HepG2 (cell line): ENCODE results near the gene ARVCF. TPM values are rescaled to one million over a fixed set of nuclear protein-coding genes. Genes with fewer than 3 reads are reported as not detected.

Source experiments
- ATAC-seq: fragments of 200-7000 bp; cut with Tn5 transposase; 3 replicates; pipeline ENCODE4 v1.9.1; 2020; ENCODE audit warnings: mild to moderate bottlenecking, moderate library complexity
- BruUV-seq: library from RNA; stranded (reverse); fragments of 400-500 nt; replicated peaks from 2 replicates; lab custom pipeline; 2021; lab: Mats Ljungman, UMichigan
- CTCF ChIA-PET: fragments of 300-600 bp; formaldehyde crosslinking; extraction: SDS; loops from one replicate; lab custom pipeline; 2021; ENCODE audit warnings: low total read pairs, inconsistent platforms, low intra/inter-chr PET ratio; lab: Yijun Ruan, JAX
- POLR2A ChIA-PET: fragments of 350-600 bp; sonication (Branson Sonifier 250); formaldehyde crosslinking; loops from one replicate; lab custom pipeline; 2020; ENCODE audit warnings: antibody characterized with exemption, inconsistent platforms; lab: Yijun Ruan, JAX
- DNase-seq: peaks from one replicate; pipeline ENCODE4 v3.0.0-alpha.2; 2015; ENCODE audit warnings: low spot score
- FAIRE-seq: peaks from 3 replicates; lab custom pipeline; 2011; peaks lifted over from hg19 to GRCh38; lab: Jason Lieb, UNC
- H2AFZ ChIP-seq: one replicate; pipeline ENCODE4 v1.6.1; 2011; ENCODE audit warnings: low read length, inconsistent platforms
- H3K27ac ChIP-seq: fragments of 300-600 bp; 3 replicates; pipeline ENCODE4 v1.8.0; 2011; ENCODE audit warnings: mixed run types, mild to moderate bottlenecking, mixed read lengths, low read length, inconsistent platforms; ENCODE audit not compliant: insufficient read depth; ENCODE audit errors: extremely low read length
- H3K27me3 ChIP-seq, 2 experiments: fragments of 200-600 bp in 1 of 2; 2 replicates in 1 of 2; 3 replicates in 1 of 2; pipeline versions ENCODE4 v1.6.0 to v1.8.0; 2011; ENCODE audit warnings: low read length in 2 of 2, mild to moderate bottlenecking in 2 of 2, moderate library complexity in 2 of 2, inconsistent platforms in 1 of 2; ENCODE audit not compliant: insufficient read depth in 2 of 2, control insufficient read depth in 1 of 2
- H3K36me3 ChIP-seq, 2 experiments: fragments of 200-600 bp in 1 of 2; replicated peaks in 1 of 2; 2 replicates in 1 of 2; 3 replicates in 1 of 2; pipeline versions ENCODE4 v1.5.1 to v1.8.0; 2011; ENCODE audit warnings: low read length in 2 of 2, inconsistent platforms in 1 of 2; ENCODE audit not compliant: insufficient read depth in 2 of 2, control insufficient read depth in 1 of 2
- H3K4me1 ChIP-seq: 2 replicates; pipeline ENCODE4 v1.5.1; 2012; ENCODE audit warnings: low read length, inconsistent platforms; ENCODE audit not compliant: insufficient read depth
- H3K4me2 ChIP-seq: 2 replicates; pipeline ENCODE4 v1.6.0; 2011; ENCODE audit warnings: low read depth, low read length, inconsistent platforms
- H3K4me3 ChIP-seq, 3 experiments: fragments of 200-600 bp in 1 of 3; sonication (generic), shearing (Covaris generic) in 1 of 3; replicated peaks in 1 of 3; 2 replicates each; pipeline ENCODE4 v1.5.1; 2011 to 2016; ENCODE audit warnings: low read length in 3 of 3, inconsistent platforms in 2 of 3, low read depth in 2 of 3, mild to moderate bottlenecking in 2 of 3, control low read depth in 1 of 3, mixed read lengths in 1 of 3; ENCODE audit not compliant: insufficient read depth in 1 of 3
- H3K79me2 ChIP-seq: one replicate; pipeline ENCODE4 v1.6.1; 2011; ENCODE audit warnings: low read length, inconsistent platforms; ENCODE audit not compliant: insufficient read depth
- H3K9ac ChIP-seq: 2 replicates; pipeline ENCODE4 v1.6.0; 2011; ENCODE audit warnings: mild to moderate bottlenecking, low read depth, low read length, inconsistent platforms; ENCODE audit not compliant: insufficient read depth
- H3K9me3 ChIP-seq: 2 replicates; pipeline ENCODE4 v1.5.1; 2012; ENCODE audit warnings: mild to moderate bottlenecking, low read length
- H4K20me1 ChIP-seq: 2 replicates; pipeline ENCODE4 v1.6.0; 2011; ENCODE audit warnings: inconsistent platforms, mild to moderate bottlenecking, low read length, moderate library complexity; ENCODE audit not compliant: insufficient read depth
- AGO1 ChIP-seq: fragments of 200-400 bp; formaldehyde crosslinking; IDR thresholded peaks from 2 replicates; pipeline ENCODE4 v1.6.1; 2017; ENCODE audit warnings: mild to moderate bottlenecking, low read depth, low read length, moderate library complexity; ENCODE audit not compliant: poor library complexity, severe bottlenecking
- AGO2 ChIP-seq: fragments of 200-400 bp; formaldehyde crosslinking; optimal IDR thresholded peaks from 2 replicates; pipeline ENCODE3; 2017; ENCODE audit warnings: mild to moderate bottlenecking, low read depth, low read length, moderate library complexity
- DMAP1 ChIP-seq: IDR thresholded peaks from 2 replicates; pipeline ENCODE4 v1.6.1; 2016
- KAT2B ChIP-seq: fragments of 150-350 bp; IDR thresholded peaks from 2 replicates; pipeline ENCODE4 v1.6.1; 2014; ENCODE audit warnings: low read depth, low read length, borderline replicate concordance
- NFKB2 ChIP-seq: sonication (generic); formaldehyde crosslinking; IDR thresholded peaks from 2 replicates; pipeline ENCODE4 v1.4.0; 2020; ENCODE audit warnings: missing genetic modification reagents, borderline replicate concordance
- NR2F2 ChIP-seq: IDR thresholded peaks from 2 replicates; pipeline ENCODE4 v1.6.1; 2012; ENCODE audit warnings: low read depth, inconsistent platforms, borderline replicate concordance
- PAF1 ChIP-seq: IDR thresholded peaks from 2 replicates; pipeline ENCODE4 v1.6.1; 2016; ENCODE audit warnings: missing genetic modification reagents, missing compliant biosample characterization
- PHF20 ChIP-seq: sonication (generic); formaldehyde crosslinking; IDR thresholded peaks from 2 replicates; pipeline ENCODE4 v1.5.0; 2020; ENCODE audit warnings: mild to moderate bottlenecking, missing genetic modification reagents
- POLR2A ChIP-seq, 2 experiments: IDR thresholded peaks; 2 replicates each; pipeline ENCODE4 v1.6.1; 2011; ENCODE audit warnings: low read depth in 2 of 2, low read length in 2 of 2, mild to moderate bottlenecking in 1 of 2, moderate library complexity in 1 of 2; ENCODE audit not compliant: insufficient read depth in 1 of 2
- POLR2AphosphoS2 ChIP-seq: IDR thresholded peaks from 2 replicates; pipeline ENCODE4 v1.6.1; 2011; ENCODE audit warnings: low read depth, low read length, improper control_type of control experiment
- POLR2G ChIP-seq: fragments of 200-400 bp; formaldehyde crosslinking; IDR thresholded peaks from 2 replicates; pipeline ENCODE4 v1.6.1; 2018; ENCODE audit warnings: mild to moderate bottlenecking, low read depth, low read length, moderate library complexity
- RBFOX2 ChIP-seq: fragments of 200-400 bp; formaldehyde crosslinking; IDR thresholded peaks from 2 replicates; pipeline ENCODE4 v1.6.1; 2017; ENCODE audit warnings: low read depth, mild to moderate bottlenecking, low read length
- RBM22 ChIP-seq: fragments of 200-400 bp; formaldehyde crosslinking; optimal IDR thresholded peaks from 2 replicates; pipeline ENCODE3; 2017; ENCODE audit warnings: mild to moderate bottlenecking, low read length, moderate library complexity
- SP140L ChIP-seq: sonication (generic); formaldehyde crosslinking; IDR thresholded peaks from 2 replicates; pipeline ENCODE4 v1.4.0; 2020; ENCODE audit warnings: missing genetic modification reagents, borderline replicate concordance
- ZNF33B ChIP-seq: sonication (generic); formaldehyde crosslinking; IDR thresholded peaks from 2 replicates; pipeline ENCODE4 v1.5.1; 2020; ENCODE audit warnings: mild to moderate bottlenecking, missing genetic modification reagents
- ZNF564 ChIP-seq: sonication (generic); formaldehyde crosslinking; IDR thresholded peaks from 2 replicates; pipeline ENCODE4 v1.8.1; 2023; ENCODE audit warnings: mild to moderate bottlenecking, missing genetic modification reagents
- WGBS: methylation state at CpG from one replicate; pipeline ENCODE4 v1.1.6; 2017; ENCODE audit warnings: low lambda C conversion rate; 5-methylcytosine and 5-hydroxymethylcytosine counted together
- in situ Hi-C: cut with HindIII; loops from 2 replicates; pipeline ENCODE4 v1.10.0; 2017; ENCODE audit warnings: low pct_unique_long_range_greater_than_20kb; ENCODE audit not compliant: extremely low pct_ligation_motif_present
- intact Hi-C: fragments of 100-400 bp; cut with micrococcal nuclease; formaldehyde crosslinking; loops from one replicate; pipeline ENCODE4 v1.10.0; 2022; ENCODE audit not compliant: unreplicated experiment
- polyA plus RNA-seq, 8 experiments: library from polyadenylated mRNA; depleted of rRNA in 3 of 8; stranded (reverse) in 7 of 8; unstranded in 1 of 8; fragments of >200 nt; fragmentation: Illumina TruSeq in 4 of 8; extraction: Trizol in 4 of 8; gene quantifications; 2 replicates each; pipeline versions ENCODE4 v1.2.1 to v1.2.3, GENCODE V29; 2011 to 2016; ENCODE audit warnings: low read depth in 4 of 8, missing spikeins in 1 of 8, mixed read lengths in 1 of 8; ENCODE audit not compliant: insufficient read depth in 1 of 8
- total RNA-seq, 5 experiments: library from RNA; depleted of rRNA; stranded (reverse); fragments of >200 nt; fragmentation: Illumina TruSeq; extraction: Trizol; gene quantifications; 2 replicates each; pipeline ENCODE4 v1.2.3, GENCODE V29; 2016; ENCODE audit warnings: low read depth in 1 of 5
- TF ChIP-seq, protein P1 (sequence below): sonication (generic); formaldehyde crosslinking; IDR thresholded peaks from 2 replicates; pipeline ENCODE4 v1.4.0; 2020; ENCODE audit warnings: missing genetic modification reagents
- TF ChIP-seq, protein P2 (sequence below): sonication (generic); formaldehyde crosslinking; conservative IDR thresholded peaks from 2 replicates; pipeline ENCODE4 v1.4.0; 2020; ENCODE audit warnings: missing genetic modification reagents
- TF ChIP-seq, protein P3 (sequence below): sonication (generic); formaldehyde crosslinking; IDR thresholded peaks from 2 replicates; pipeline ENCODE4 v1.9.0; 2021; ENCODE audit warnings: missing genetic modification reagents, borderline replicate concordance

ARVCF gene
- total and polyA plus RNA-seq, 2 of the 13 experiments (the other 11 are each of a cell fraction or from before 2014, with no cell fraction given): 16.4 to 17.7 TPM

DNA sequence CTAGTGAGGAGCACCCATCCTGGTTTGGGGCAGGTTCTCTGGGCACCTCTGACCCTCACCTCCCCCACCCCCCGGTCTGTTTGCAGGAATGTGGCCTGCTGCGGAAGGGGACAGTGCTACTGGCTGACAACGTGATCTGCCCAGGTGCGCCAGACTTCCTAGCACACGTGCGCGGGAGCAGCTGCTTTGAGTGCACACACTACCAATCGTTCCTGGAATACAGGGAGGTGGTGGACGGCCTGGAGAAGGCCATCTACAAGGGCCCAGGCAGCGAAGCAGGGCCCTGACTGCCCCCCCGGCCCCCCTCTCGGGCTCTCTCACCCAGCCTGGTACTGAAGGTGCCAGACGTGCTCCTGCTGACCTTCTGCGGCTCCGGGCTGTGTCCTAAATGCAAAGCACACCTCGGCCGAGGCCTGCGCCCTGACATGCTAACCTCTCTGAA lies 48.2 kb downstream of the ARVCF start:
- ATAC-seq (no peak), FAIRE-seq (no peak), DNase-seq (no peak)
- ChIA-PET CTCF (interaction anchor here (1.4 kb wide), 1 partner anchor 45 kb away, joined by 5 read pairs; no protein-coding TSS in a partner anchor), POLR2A (interaction anchor here (1.3 to 3.1 kb wide), 2 partner anchors 9 to 15 kb away, joined by 3 to 13 read pairs; no protein-coding TSS in a partner anchor)
- 94% methylated on average over 11 of the region's 18 CpGs for WGBS
- Histone ChIP-seq H3K9ac (no peak overlapping the region), H3K79me2 (peaks cover 8% of the 10 kb centered on the region), H3K27ac (no peak overlapping the region), H3K9me3 (no peaks in the 10 kb centered on the region), H3K4me1 (peaks cover 59% of the 10 kb centered on the region), H3K36me3 (peaks cover 16 to 42% of the 10 kb centered on the region in 2 experiments; a peak in 4 of 5 replicates), H4K20me1 (no peaks in the 10 kb centered on the region; the same call in 1 of the 2 replicates), H3K4me3 (no peak overlapping the region), H3K4me2 (no peak overlapping the region), H3K27me3 (no peaks in the 10 kb centered on the region), H2AFZ (no peak overlapping the region)
- in situ Hi-C loops: no loop called here
- no TSS peak for BruUV-seq
- peak; percentile 50 for TF ChIP-seq RBM22
- TF ChIP-seq KAT2B: no peak
- no peak; the same call in 1 of the 2 replicates for TF ChIP-seq POLR2G
- no peak for TF ChIP-seq ZNF33B (CRISPR knock-in tag)
- no peak for TF ChIP-seq DMAP1 (CRISPR knock-in tag)
- peak; percentile 46; the same call in 1 of the 2 replicates for TF ChIP-seq RBFOX2
- TF ChIP-seq, protein P1, sequence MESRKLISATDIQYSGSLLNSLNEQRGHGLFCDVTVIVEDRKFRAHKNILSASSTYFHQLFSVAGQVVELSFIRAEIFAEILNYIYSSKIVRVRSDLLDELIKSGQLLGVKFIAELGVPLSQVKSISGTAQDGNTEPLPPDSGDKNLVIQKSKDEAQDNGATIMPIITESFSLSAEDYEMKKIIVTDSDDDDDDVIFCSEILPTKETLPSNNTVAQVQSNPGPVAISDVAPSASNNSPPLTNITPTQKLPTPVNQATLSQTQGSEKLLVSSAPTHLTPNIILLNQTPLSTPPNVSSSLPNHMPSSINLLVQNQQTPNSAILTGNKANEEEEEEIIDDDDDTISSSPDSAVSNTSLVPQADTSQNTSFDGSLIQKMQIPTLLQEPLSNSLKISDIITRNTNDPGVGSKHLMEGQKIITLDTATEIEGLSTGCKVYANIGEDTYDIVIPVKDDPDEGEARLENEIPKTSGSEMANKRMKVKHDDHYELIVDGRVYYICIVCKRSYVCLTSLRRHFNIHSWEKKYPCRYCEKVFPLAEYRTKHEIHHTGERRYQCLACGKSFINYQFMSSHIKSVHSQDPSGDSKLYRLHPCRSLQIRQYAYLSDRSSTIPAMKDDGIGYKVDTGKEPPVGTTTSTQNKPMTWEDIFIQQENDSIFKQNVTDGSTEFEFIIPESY (CRISPR knock-in tag): peak; percentile 47
- no peak for TF ChIP-seq ZNF564
- TF ChIP-seq SP140L: no peak
- TF ChIP-seq PHF20 (CRISPR knock-in tag): no peak
- TF ChIP-seq NFKB2 (CRISPR knock-in tag): no peak
- TF ChIP-seq POLR2AphosphoS2: 0 out of 2 replicates have a peak, but pooled peaks have one; percentile 31
- TF ChIP-seq, protein P2, sequence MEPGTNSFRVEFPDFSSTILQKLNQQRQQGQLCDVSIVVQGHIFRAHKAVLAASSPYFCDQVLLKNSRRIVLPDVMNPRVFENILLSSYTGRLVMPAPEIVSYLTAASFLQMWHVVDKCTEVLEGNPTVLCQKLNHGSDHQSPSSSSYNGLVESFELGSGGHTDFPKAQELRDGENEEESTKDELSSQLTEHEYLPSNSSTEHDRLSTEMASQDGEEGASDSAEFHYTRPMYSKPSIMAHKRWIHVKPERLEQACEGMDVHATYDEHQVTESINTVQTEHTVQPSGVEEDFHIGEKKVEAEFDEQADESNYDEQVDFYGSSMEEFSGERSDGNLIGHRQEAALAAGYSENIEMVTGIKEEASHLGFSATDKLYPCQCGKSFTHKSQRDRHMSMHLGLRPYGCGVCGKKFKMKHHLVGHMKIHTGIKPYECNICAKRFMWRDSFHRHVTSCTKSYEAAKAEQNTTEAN (CRISPR knock-in tag): no peak
- TF ChIP-seq AGO2: peak; percentile 61
- 0 out of 2 replicates have a peak, but pooled peaks have one; percentile 25 for TF ChIP-seq PAF1
- TF ChIP-seq, protein P3, sequence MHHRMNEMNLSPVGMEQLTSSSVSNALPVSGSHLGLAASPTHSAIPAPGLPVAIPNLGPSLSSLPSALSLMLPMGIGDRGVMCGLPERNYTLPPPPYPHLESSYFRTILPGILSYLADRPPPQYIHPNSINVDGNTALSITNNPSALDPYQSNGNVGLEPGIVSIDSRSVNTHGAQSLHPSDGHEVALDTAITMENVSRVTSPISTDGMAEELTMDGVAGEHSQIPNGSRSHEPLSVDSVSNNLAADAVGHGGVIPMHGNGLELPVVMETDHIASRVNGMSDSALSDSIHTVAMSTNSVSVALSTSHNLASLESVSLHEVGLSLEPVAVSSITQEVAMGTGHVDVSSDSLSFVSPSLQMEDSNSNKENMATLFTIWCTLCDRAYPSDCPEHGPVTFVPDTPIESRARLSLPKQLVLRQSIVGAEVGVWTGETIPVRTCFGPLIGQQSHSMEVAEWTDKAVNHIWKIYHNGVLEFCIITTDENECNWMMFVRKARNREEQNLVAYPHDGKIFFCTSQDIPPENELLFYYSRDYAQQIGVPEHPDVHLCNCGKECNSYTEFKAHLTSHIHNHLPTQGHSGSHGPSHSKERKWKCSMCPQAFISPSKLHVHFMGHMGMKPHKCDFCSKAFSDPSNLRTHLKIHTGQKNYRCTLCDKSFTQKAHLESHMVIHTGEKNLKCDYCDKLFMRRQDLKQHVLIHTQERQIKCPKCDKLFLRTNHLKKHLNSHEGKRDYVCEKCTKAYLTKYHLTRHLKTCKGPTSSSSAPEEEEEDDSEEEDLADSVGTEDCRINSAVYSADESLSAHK (CRISPR knock-in tag): no peak
- no peak for TF ChIP-seq NR2F2
- peak; percentile 8 for TF ChIP-seq AGO1
- TF ChIP-seq POLR2A (IDR thresholded peaks at IDR 0.05; ENCODE audit: insufficient read depth in 1 of 2, low read depth in 2 of 2, low read length in 2 of 2): 0 out of 4 replicates have a peak, but pooled peaks of 1 of the 2 experiments have one; percentile 27
- intact Hi-C loops: no loop called here
